ENCODE measurements around the gene CCSAP. TPM values are rescaled to one million over a fixed set of nuclear protein-coding genes. Genes with fewer than 3 reads are reported as not detected.
A peak's percentile ranks its signal among the peaks of the same experiment; 100 is the strongest.

Gene CCSAP
- total RNA-seq, 2 experiments from 2014 or later: 9.1 to 10.1 TPM

- no peak for DNase-seq
- Mint-ChIP-seq H3K27me3 (no peaks in the 10 kb centered on the region), H3K36me3 (ENCODE audit: low read depth) (peaks cover 56% of the 10 kb centered on the region), H3K4me3 (no peak overlapping the region), H3K27ac (no peak overlapping the region), H3K4me1 (peaks cover 27% of the 10 kb centered on the region), H3K9me3 (peaks cover 5% of the 10 kb centered on the region)
- ChIA-PET POLR2A (interaction anchor here (0.7 kb wide), 1 partner anchor 83 kb away, joined by 3 read pairs; no protein-coding TSS in a partner anchor), CTCF (interaction anchor here (0.5 to 1.0 kb wide), 2 partner anchors 10 to 631 kb away, joined by 3 to 4 read pairs; no protein-coding TSS in a partner anchor)
These were observed 55.6 kb downstream of the CCSAP start for GRCh38 chr1:229287267-229287666.

DNA sequence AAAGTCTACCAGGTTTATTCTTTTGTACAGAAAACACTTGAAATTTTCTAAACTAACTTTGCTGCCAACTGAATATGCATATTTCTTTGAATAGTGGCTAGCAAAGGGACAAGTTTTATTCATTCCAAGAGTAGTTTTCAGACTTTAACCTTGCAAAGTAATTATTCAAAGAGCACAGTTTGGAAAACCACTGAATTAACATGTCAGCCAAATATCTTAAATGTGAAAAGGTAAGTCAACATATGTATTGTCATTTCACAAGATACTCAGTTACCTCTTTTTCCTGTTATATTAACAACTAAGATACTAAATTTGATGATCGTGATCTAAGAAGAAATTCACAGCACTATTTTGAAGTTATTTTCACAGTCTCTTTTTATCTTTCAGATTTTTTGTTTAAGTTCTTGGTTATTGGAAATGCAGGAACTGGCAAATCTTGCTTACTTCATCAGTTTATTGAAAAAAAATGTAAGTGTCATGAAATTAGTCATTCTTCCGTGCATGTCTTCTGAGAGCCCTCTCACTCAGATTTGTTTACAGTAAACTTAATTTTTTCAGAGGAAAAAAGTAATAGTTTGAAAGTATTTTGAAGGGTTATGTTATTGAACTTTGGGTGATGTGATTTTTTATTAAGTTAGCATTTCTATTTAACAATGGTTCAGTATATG, 56.6 kb downstream of the CCSAP start:
- ChIA-PET CTCF (no interaction called here), POLR2A (no interaction called here)
- Mint-ChIP-seq H3K36me3 (ENCODE audit: low read depth) (peaks cover 56% of the 10 kb centered on the region), H3K4me3 (no peak overlapping the region), H3K27ac (peak overlapping the region; percentile 55), H3K27me3 (no peaks in the 10 kb centered on the region), H3K9me3 (peaks cover 7% of the 10 kb centered on the region), H3K4me1 (peaks cover 31% of the 10 kb centered on the region)
- no peak for DNase-seq

DNA sequence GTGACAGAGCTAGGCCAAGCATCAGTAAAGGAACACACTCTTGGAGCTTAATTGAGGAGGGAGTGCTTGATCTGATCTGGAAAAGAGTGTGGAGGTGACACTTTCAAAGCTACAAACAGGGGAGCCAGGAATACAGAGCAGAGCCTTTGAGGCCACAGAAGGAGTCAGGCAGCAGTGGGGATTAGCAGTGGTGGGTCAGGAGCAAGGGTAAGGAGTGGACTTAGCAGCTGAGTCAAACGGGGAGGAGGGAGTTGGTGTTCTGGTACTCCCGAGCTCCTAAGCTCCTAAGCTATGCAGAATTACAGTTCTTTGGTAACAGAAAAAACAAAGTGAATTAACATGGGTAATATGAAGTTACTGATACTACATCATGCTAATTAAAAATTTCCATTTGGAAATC, 57.4 kb downstream of the CCSAP start:
- CTCF ChIA-PET: interaction anchor here (0.6 kb wide), 1 partner anchor 126 kb away, joined by 5 read pairs; no protein-coding TSS in a partner anchor
- H3K4me3 Mint-ChIP-seq: no peak overlapping the region

DNA sequence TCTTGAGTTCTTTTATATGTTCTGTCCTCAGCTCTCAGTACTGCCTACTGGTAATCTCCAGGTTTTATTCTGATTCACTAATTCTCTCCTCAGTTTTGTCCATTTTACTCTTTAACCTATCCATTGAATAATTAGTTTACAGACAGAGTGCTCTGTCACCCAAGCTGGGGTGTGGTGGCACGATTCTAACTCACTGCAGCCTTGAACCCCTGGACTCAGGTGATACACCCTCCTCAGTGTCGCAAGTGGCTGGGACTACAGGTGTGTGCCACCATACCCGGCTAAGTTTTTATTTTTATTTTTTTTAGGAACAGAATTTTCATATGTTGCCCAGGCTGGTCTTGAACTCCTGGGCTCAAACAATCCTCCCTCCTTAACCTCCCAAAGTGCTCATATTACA, 58.0 kb downstream of the CCSAP start:
- POLR2A ChIA-PET: no interaction called here
- Mint-ChIP-seq H3K9me3 (peaks cover 7% of the 10 kb centered on the region), H3K4me3 (no peak overlapping the region), H3K4me1 (peaks cover 40% of the 10 kb centered on the region), H3K36me3 (ENCODE audit: low read depth) (peaks cover 44% of the 10 kb centered on the region), H3K27ac (no peak overlapping the region), H3K27me3 (no peaks in the 10 kb centered on the region)
- CTCF ChIA-PET: interaction anchor here (0.6 kb wide), 1 partner anchor 125 kb away, joined by 5 read pairs; no protein-coding TSS in a partner anchor
- no peak for DNase-seq

More for the DNA sequence above, 57.4 kb downstream of the CCSAP start:
- Mint-ChIP-seq H3K36me3 (ENCODE audit: low read depth) (peaks cover 50% of the 10 kb centered on the region), H3K27ac (no peak overlapping the region), H3K27me3 (no peaks in the 10 kb centered on the region), H3K4me1 (peaks cover 34% of the 10 kb centered on the region), H3K9me3 (peaks cover 7% of the 10 kb centered on the region)
- no peak for DNase-seq
- POLR2A ChIA-PET: no interaction called here

DNA sequence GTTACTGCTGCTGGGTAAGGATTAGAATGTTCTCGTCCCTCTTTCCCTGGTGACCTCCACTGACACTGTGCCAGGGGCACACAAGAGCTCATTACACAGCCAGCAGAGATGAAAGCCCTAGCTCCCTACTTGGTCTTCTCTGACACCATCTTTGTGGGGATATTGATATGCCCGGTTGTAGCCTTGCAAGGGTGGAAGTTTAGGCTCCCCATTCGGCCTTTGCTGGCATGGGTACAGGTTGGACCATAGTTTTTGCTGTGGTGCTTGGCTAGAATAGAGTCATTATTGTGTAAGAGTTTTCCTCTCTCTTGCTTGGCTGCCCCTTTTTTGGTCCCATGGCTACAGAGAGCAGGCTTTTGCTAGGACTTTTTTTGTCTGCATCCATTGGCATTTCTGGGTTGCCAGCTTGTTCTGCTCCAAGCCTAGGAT, 59.6 kb downstream of the CCSAP start:
- no peaks in the 10 kb centered on the region for H3K27me3 Mint-ChIP-seq
- H3K4me3 Mint-ChIP-seq: no peak overlapping the region
- H3K36me3 Mint-ChIP-seq (ENCODE audit: low read depth): peaks cover 30% of the 10 kb centered on the region
- no peak for DNase-seq
- ChIA-PET POLR2A (no interaction called here), CTCF (interaction anchor here (0.6 kb wide), 1 partner anchor 198 kb away, joined by 3 read pairs; no protein-coding TSS in a partner anchor)
- H3K9me3 Mint-ChIP-seq: peaks cover 7% of the 10 kb centered on the region
- no peak overlapping the region for H3K27ac Mint-ChIP-seq
- H3K4me1 Mint-ChIP-seq: peaks cover 40% of the 10 kb centered on the region

DNA sequence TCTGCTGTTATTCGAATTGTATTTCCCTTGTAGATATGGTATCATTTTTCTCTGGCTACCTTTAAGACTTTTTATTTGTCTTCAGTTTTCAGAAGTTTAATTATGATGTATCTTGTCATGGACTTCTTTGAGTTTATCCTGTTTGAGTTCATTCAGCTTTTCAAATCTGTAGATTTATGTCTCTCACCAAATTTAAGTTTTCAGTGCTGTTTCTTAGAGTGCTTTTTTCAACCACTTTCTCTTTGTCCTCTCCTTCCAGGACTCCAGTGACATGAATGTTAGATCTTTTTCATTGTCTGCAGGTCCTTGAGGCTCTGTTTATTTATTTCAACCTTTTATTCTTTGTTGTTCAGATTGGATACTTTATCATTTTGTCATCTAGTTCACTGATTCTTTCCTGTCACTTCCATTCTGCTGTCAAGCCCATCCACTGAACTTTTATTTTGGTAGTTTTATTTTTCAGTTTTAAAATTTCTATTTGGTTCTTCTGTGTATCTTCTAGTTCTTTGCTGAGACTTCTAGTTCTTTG, 60.5 kb downstream of the CCSAP start:
- peaks cover 7% of the 10 kb centered on the region for H3K9me3 Mint-ChIP-seq
- H3K4me1 Mint-ChIP-seq: peaks cover 37% of the 10 kb centered on the region
- ChIA-PET POLR2A (no interaction called here), CTCF (no interaction called here)
- H3K4me3 Mint-ChIP-seq: no peak overlapping the region
- DNase-seq: no peak
- peaks cover 24% of the 10 kb centered on the region for H3K36me3 Mint-ChIP-seq (ENCODE audit: low read depth)
- no peaks in the 10 kb centered on the region for H3K27me3 Mint-ChIP-seq
- H3K27ac Mint-ChIP-seq: no peak overlapping the region

DNA sequence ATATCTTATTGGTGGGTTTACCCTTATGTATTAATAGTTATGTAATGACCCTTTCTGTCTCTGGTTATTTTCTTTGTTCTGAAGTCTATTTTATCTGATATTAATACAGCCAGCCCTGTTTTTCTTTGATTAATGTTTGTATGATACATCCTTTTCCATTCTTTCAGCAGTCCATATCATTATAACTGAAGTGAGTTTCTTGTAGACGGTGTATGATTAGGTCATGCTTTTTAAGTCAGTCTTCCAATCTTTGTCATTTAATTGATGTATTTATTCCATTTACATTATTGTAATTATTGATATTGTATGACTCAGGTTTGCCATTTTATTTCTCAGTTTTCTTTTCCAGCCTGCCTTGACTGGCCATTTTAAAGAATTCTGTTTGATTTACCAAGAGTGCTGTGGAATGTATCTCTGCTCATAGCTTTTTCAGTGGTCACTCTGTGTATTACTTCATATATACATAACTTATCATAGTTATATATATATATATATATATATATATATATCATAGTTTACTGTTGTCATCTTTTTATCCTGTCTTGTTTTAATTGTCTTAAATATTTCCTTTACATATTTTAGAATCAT, 61.4 kb downstream of the CCSAP start:
- H3K36me3 Mint-ChIP-seq (ENCODE audit: low read depth): peaks cover 19% of the 10 kb centered on the region
- no peak overlapping the region for H3K27ac Mint-ChIP-seq
- H3K9me3 Mint-ChIP-seq: peaks cover 7% of the 10 kb centered on the region
- ChIA-PET POLR2A (no interaction called here), CTCF (interaction anchor here (0.7 kb wide), 1 partner anchor 13 kb away, joined by 4 read pairs; no protein-coding TSS in a partner anchor)
- no peak for DNase-seq
- H3K27me3 Mint-ChIP-seq: no peaks in the 10 kb centered on the region
- H3K4me1 Mint-ChIP-seq: peaks cover 29% of the 10 kb centered on the region
- H3K4me3 Mint-ChIP-seq: no peak overlapping the region

- Mint-ChIP-seq H3K4me3 (no peak overlapping the region), H3K27ac (no peak overlapping the region), H3K36me3 (ENCODE audit: low read depth) (peaks cover 19% of the 10 kb centered on the region), H3K4me1 (peaks cover 27% of the 10 kb centered on the region), H3K27me3 (no peaks in the 10 kb centered on the region), H3K9me3 (peaks cover 7% of the 10 kb centered on the region)
- DNase-seq: no peak
- ChIA-PET CTCF (no interaction called here), POLR2A (no interaction called here)
These were observed 61.9 kb downstream of the CCSAP start for GRCh38 chr1:229280921-229281320.

DNA sequence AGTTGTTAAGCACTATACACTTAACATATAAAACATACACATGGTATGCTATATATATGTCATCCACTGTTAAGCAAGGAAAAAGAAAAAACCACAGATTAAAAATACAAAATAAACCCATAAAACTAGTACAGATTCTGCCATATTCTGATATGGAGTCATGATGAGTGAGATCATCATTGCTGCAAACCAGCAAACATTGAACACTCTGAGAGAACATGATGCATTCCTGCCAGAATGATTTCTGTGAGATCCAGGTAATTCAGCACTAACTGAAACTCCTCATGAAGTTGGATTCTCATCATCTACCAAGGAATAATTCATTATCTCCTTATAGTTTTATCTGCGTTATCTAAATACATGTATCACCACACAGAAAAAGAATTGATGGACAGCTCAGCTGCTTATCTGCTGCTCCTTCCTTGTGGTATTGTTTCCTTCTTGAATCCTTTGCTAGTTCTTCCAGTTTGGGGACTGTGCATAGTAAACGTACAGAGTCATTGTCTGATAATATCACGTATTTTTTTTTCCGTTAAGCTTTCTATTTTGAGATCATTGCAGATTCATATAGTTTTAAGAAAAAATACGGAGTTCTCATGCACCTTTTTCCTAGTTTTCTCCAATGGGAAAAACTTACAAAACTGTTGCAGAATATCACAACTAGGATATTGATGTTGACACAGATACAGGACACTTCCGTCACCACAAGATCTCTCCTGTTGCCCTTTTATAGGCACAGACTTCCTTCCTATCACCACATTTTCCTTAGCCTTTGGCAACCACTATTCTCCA, 62.6 kb downstream of the CCSAP start:
- DNase-seq: no peak
- H3K36me3 Mint-ChIP-seq (ENCODE audit: low read depth): peaks cover 17% of the 10 kb centered on the region
- no peaks in the 10 kb centered on the region for H3K27me3 Mint-ChIP-seq
- no peak overlapping the region for H3K4me3 Mint-ChIP-seq
- H3K4me1 Mint-ChIP-seq: peaks cover 23% of the 10 kb centered on the region
- peaks cover 7% of the 10 kb centered on the region for H3K9me3 Mint-ChIP-seq
- ChIA-PET POLR2A (no interaction called here), CTCF (no interaction called here)
- H3K27ac Mint-ChIP-seq: no peak overlapping the region

DNA sequence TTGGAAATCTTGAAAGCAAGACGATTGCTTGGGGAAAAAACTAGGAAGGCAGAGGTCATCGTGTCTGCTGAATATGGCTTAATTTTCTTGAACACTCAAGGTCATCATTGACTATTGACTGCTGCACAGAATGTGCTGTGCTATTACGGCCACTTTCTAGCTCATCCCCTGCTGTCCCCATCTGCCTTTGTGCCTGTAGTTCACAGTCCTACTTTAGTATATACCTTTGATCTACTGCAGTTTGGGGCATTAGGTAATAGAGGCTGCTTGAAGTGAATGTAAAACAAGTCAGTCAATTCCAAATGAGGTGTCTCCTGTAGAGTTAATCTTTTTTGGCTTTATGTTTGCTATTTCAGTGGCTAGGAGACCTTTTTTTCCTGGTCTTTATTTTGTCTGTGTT, 63.6 kb downstream of the CCSAP start:
- ChIA-PET CTCF (no interaction called here), POLR2A (no interaction called here)

DNA sequence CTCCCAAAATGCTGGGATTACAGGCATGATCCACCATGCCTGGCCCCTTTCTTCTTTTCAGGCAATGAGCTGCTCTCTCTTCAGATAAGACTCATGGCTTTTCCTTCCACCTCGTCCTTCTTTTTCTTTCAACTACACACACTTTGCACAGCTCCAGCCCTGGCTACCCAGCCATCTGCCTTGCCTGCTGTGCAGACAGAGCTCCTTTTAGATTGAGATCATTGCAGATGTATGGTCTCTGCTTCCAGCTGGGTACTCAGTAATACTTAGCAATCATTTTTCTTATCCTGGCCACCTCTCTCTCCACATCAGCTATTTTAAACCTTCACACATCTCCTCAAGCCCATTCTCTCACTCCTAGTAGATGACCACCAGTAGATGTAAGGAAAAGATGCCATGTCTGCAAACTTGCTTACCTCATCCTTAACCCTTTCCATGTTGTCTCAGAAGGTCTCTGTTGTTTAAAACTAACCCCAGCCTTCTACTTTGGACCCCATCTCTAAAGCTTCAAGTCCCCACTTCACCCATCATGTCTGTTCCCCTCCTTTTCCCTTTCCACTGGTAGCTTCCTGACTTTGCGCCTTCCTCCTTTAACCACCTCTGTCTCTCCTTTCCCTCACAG, 64.6 kb downstream of the CCSAP start:
- Mint-ChIP-seq H3K4me1 (peaks cover 24% of the 10 kb centered on the region), H3K9me3 (peaks cover 7% of the 10 kb centered on the region), H3K27me3 (no peaks in the 10 kb centered on the region), H3K4me3 (no peak overlapping the region), H3K36me3 (ENCODE audit: low read depth) (peaks cover 23% of the 10 kb centered on the region), H3K27ac (no peak overlapping the region)
- CTCF ChIA-PET: interaction anchor here (0.7 kb wide), 1 partner anchor 22 kb away, joined by 4 read pairs; no protein-coding TSS in a partner anchor
- no peak for DNase-seq
- POLR2A ChIA-PET: no interaction called here

More for the DNA sequence above, 63.6 kb downstream of the CCSAP start:
- H3K27me3 Mint-ChIP-seq: no peaks in the 10 kb centered on the region
- no peak overlapping the region for H3K27ac Mint-ChIP-seq
- DNase-seq: no peak
- H3K4me3 Mint-ChIP-seq: no peak overlapping the region
- peaks cover 23% of the 10 kb centered on the region for H3K4me1 Mint-ChIP-seq
- peaks cover 7% of the 10 kb centered on the region for H3K9me3 Mint-ChIP-seq
- peaks cover 21% of the 10 kb centered on the region for H3K36me3 Mint-ChIP-seq (ENCODE audit: low read depth)

- DNase-seq: no peak
- H3K36me3 Mint-ChIP-seq (ENCODE audit: low read depth): peaks cover 16% of the 10 kb centered on the region
- H3K4me3 Mint-ChIP-seq: no peak overlapping the region
- H3K9me3 Mint-ChIP-seq: no peaks in the 10 kb centered on the region
- H3K27me3 Mint-ChIP-seq: no peaks in the 10 kb centered on the region
- H3K4me1 Mint-ChIP-seq: peaks cover 29% of the 10 kb centered on the region
- no peak overlapping the region for H3K27ac Mint-ChIP-seq
- POLR2A ChIA-PET: no interaction called here
- CTCF ChIA-PET: interaction anchor here (0.9 kb wide), 1 partner anchor 19 kb away, joined by 5 read pairs; no protein-coding TSS in a partner anchor
These were observed 67.8 kb downstream of the CCSAP start for GRCh38 chr1:229275005-229275404.
